T-helper 22 cell (primary cell): ENCODE data around the gene PLCD1.
A peak's percentile ranks its signal among the peaks of the same experiment; 100 is the strongest.
"Not testable (repeated sequence)": the region's sequence is repeated elsewhere in the genome, so short reads cannot be mapped to it uniquely, and the experiment has no call there.

Experiments used
- DNase-seq: peaks from one replicate; pipeline ENCODE4 v3.0.0-alpha.2; 2020; ENCODE audit warnings: low read depth

Gene PLCD1

GRCh38 chr3:38000242-38000916, 29.1 kb downstream of the PLCD1 start:
- DNase-seq, result no peak

GRCh38 chr3:37999836-38000235, 29.6 kb downstream of the PLCD1 start:
- no peak for DNase-seq

- DNase-seq, result no peak
Observed at GRCh38 chr3:37997791-37998370, 31.6 kb downstream of the PLCD1 start.

- no peak for DNase-seq
Observed at GRCh38 chr3:37997342-37997741, 32.1 kb downstream of the PLCD1 start.

- DNase-seq, result peak; percentile 56
Observed at GRCh38 chr3:37996785-37997301, 32.6 kb downstream of the PLCD1 start.

GRCh38 chr3:37995652-37996641, 33.5 kb downstream of the PLCD1 start:
- no peak for DNase-seq

- no peak for DNase-seq
Observed at GRCh38 chr3:37994639-37994972, 34.8 kb downstream of the PLCD1 start.

GRCh38 chr3:37993820-37994638, 35.4 kb downstream of the PLCD1 start:
- peak; percentile 39 for DNase-seq

GRCh38 chr3:37993460-37993819, 36.0 kb downstream of the PLCD1 start:
- no peak for DNase-seq

- DNase-seq, result no peak
Observed at GRCh38 chr3:37993067-37993455, 36.4 kb downstream of the PLCD1 start.

- no peak for DNase-seq
Observed at GRCh38 chr3:37992271-37993066, 37.0 kb downstream of the PLCD1 start.

- no peak for DNase-seq
Observed at GRCh38 chr3:37991823-37992222, 37.6 kb downstream of the PLCD1 start.

GRCh38 chr3:37991109-37991508, 38.3 kb downstream of the PLCD1 start:
- no peak for DNase-seq

GRCh38 chr3:37990527-37990926, 38.9 kb downstream of the PLCD1 start, which contains the start of gene VILL:
Gene VILL (plus strand): TSS chr3:37990786. CDS start chr3:37993673, 2,887 bp downstream.
- no peak for DNase-seq

GRCh38 chr3:37989821-37990480, 39.5 kb downstream of the PLCD1 start:
- DNase-seq, result no peak

GRCh38 chr3:37988931-37989525, 40.4 kb downstream of the PLCD1 start:
- no peak for DNase-seq

- not testable (repeated sequence) for DNase-seq
Observed at GRCh38 chr3:37988376-37988775, 41.1 kb downstream of the PLCD1 start.

GRCh38 chr3:37987751-37988179, 41.7 kb downstream of the PLCD1 start:
- DNase-seq, result no peak

- DNase-seq, result no peak
Observed at GRCh38 chr3:37987315-37987697, 42.1 kb downstream of the PLCD1 start.
